NT2/D1 (cell line): ENCODE measurements around the gene CALHM3.

Source experiments
- YY1 ChIP-seq: IDR thresholded peaks from 2 replicates; pipeline ENCODE4 v1.6.1; 2011; ENCODE audit not compliant: insufficient read length, insufficient read depth
- ZNF274 ChIP-seq: IDR thresholded peaks from 2 replicates; pipeline ENCODE4 v1.6.1; 2011; ENCODE audit warnings: mild to moderate bottlenecking, low read depth, low read length

GRCh38 chr10:103427866-103428265, 51.2 kb downstream of the CALHM3 start:
- no peak for TF ChIP-seq ZNF274
- no peak for TF ChIP-seq YY1
